ENCODE measurements around the gene DCDC2B.

Gene DCDC2B

GRCh38 chr1:32223683-32224082 is 14.8 kb downstream of the DCDC2B start:
- DNase-seq (ENCODE audit: low spot score), result no peak

- no peak for DNase-seq (ENCODE audit: low spot score)
Observed at GRCh38 chr1:32224285-32224684, 15.4 kb downstream of the DCDC2B start.

- no peak for DNase-seq (ENCODE audit: low spot score)
Observed at GRCh38 chr1:32228771-32229170, 19.9 kb downstream of the DCDC2B start.

- no peak for DNase-seq (ENCODE audit: low spot score)
Observed at GRCh38 chr1:32231843-32232432, 23.0 kb downstream of the DCDC2B start.

GRCh38 chr1:32232558-32233304 is 23.8 kb downstream of the DCDC2B start:
- DNase-seq (ENCODE audit: low spot score), result no peak

GRCh38 chr1:32234792-32235191 is 25.9 kb downstream of the DCDC2B start:
- no peak for DNase-seq (ENCODE audit: low spot score)

- DNase-seq (ENCODE audit: low spot score), result no peak
Observed at GRCh38 chr1:32239337-32239736, 30.4 kb downstream of the DCDC2B start.

- DNase-seq (ENCODE audit: low spot score), result no peak
Observed at GRCh38 chr1:32239790-32240139, 30.9 kb downstream of the DCDC2B start.

GRCh38 chr1:32240140-32240951 is 31.5 kb downstream of the DCDC2B start:
- peak; percentile 76 for DNase-seq (ENCODE audit: low spot score)

GRCh38 chr1:32241001-32241763 is 32.3 kb downstream of the DCDC2B start:
- peak; percentile 84 for DNase-seq (ENCODE audit: low spot score)

- peak; percentile 61 for DNase-seq (ENCODE audit: low spot score)
Observed at GRCh38 chr1:32242341-32242851, 33.5 kb downstream of the DCDC2B start.

GRCh38 chr1:32246888-32247273 is 38.0 kb downstream of the DCDC2B start, which contains the start of gene FAM167B:
Gene FAM167B, plus strand, starts transcription at chr1:32247222. Its CDS starts 200 bp downstream, at chr1:32247422.
- no peak for DNase-seq (ENCODE audit: low spot score)

- DNase-seq (ENCODE audit: low spot score), result no peak
Observed at GRCh38 chr1:32247452-32247851, 38.6 kb downstream of the DCDC2B start.

- DNase-seq (ENCODE audit: low spot score), result no peak
Observed at GRCh38 chr1:32247983-32248889, 39.3 kb downstream of the DCDC2B start.

GRCh38 chr1:32249831-32250525 is 41.1 kb downstream of the DCDC2B start:
- no peak for DNase-seq (ENCODE audit: low spot score)

- no peak for DNase-seq (ENCODE audit: low spot score)
Observed at GRCh38 chr1:32250893-32251716, 42.2 kb downstream of the DCDC2B start, which contains the start of gene LCK. Gene LCK, plus strand, starts transcription at chr1:32251265. Its CDS starts 23,065 bp downstream, at chr1:32274330.

- DNase-seq (ENCODE audit: low spot score), result no peak
Observed at GRCh38 chr1:32255072-32256071, 46.5 kb downstream of the DCDC2B start.
